ENCODE results near the gene ITGA11.

The ITGA11 gene

DNA sequence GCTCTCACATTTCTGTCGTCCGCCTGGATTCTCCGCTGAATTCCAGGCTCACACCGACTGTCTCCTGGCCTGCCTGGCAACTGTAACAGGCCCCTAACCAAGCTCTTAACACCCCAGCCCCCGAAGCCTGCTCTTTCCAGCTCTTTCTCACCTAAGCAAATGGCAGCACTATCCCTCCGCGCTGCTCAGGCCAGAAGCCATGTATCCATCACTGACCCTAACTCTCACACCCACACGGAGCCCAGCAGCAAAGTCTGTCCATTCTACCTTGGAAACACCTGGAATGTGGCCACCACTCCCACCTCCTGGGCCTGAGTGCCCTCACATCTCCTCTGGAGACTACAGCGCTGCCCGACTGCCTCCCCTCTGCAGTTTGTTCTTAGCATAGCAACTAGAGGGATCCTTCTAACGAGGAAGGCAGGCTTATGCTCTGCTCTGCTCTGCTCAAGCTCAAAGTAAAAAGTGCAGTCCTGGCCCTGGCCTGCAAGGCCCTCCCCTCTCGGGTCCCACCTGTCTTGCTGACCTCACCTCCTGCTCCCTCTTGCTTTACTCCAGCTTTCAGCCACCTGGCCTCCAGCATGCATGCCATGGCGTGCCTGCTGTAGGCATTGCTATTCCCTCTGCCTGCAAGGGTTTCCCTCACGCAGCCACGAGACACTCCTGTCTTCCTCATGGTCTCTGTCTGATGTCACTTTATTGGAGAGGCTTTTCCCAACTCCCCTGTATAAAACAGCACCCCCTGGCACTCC is 127.2 kb downstream of the ITGA11 start:
- DNase-seq: peak; percentile 27

DNA sequence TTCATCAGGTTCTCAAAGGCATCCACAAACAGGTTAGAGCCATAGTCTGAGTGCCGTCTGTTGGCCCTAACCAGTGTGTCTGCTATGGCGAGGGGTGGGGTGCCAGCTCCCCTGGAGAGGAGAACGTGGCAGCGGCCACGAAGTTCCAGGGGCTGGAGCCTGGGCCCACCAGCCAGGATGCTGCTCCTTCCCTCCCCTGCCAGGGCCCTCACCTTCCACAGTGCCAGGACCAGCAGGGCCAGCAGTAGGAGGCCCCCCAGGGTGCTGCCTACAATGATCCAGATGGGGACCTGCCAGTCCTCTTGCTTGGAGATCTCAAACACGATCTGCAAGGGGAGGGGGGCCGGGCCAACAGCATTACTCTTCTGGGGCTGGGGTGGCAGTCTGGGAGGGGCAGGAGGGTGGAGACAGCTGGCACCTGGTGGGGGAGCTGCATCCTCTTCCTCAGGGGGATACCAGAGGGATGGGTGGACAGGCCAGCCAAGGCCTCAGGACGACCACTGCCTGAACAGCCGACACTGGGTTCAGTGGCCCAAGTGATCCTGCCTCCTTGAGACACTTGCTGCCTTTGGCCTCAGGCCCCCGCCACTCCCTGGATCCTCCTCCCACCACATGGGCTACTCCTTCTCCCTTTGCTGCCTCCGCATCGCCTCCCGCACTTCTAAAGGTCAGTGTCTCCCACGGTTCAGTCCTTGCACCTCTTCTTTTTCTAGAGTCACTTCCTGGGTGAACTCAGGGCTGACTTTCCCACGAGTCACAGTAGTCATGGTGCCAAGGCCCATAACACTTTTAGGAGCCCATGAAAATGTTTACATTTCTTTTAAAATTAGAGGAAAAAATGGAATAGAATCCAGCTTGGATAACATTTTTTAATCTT is 128.2 kb downstream of the ITGA11 start:
- no peak for DNase-seq

DNA sequence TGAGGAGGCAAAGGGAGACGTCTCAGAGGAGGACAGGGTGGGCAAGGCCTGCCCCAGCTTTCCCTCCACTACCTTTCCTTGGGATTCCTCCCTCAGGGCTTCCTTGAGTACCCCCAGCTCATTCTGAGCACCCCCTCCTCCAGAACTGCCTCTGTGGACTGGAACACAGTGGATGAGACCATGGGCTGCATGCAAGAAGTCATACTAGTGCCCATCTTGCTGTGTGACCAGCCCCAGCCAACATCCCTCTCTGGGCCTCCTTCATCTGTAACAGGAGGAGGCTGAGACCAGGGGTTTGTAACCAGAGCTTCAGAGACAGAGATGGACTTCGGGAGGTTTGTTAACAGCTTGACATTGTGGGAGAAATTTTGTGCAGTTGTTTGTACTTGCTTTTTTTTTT is 128.8 kb downstream of the ITGA11 start:
- no peak for DNase-seq

DNA sequence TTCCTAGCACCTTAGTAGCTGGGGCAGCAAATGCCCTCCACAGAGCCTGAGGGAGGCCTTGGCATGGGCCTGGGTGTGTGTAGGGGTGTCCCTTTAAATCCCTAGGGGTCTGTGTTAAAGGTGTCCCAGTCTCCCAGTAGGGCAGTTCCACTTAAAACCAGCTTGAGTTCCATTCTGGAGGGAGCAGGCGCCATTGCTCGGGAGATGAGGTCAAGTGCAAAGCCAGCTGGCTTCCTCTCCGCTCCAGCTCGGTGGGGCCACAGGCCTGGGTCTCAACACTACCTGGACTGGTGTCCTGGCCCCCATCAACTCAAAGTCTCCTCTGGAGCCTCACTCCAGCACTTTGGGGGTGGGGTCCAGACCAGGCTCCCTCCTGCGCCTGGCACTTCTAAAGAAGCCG is 129.2 kb downstream of the ITGA11 start:
- no peak for DNase-seq

DNA sequence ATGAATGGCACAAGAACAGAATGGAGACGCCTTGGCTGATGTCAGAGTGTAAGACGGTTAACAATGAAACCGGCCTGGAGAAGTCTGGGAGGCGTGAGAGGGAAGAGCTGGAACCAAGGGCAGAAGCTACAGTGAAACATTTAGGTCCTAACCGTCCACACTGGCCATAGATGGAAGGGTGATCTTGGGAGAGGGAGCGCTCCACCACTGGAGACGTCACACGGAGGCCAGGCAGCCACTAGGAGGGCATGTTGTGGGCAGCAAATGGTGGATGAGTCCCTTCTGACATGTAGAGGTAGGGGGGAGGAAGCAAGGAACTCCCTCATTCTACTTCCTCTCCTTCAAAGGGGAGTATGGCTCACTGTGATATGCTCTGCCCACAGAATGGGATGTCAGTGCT is 130.7 kb downstream of the ITGA11 start:
- DNase-seq: no peak

DNA sequence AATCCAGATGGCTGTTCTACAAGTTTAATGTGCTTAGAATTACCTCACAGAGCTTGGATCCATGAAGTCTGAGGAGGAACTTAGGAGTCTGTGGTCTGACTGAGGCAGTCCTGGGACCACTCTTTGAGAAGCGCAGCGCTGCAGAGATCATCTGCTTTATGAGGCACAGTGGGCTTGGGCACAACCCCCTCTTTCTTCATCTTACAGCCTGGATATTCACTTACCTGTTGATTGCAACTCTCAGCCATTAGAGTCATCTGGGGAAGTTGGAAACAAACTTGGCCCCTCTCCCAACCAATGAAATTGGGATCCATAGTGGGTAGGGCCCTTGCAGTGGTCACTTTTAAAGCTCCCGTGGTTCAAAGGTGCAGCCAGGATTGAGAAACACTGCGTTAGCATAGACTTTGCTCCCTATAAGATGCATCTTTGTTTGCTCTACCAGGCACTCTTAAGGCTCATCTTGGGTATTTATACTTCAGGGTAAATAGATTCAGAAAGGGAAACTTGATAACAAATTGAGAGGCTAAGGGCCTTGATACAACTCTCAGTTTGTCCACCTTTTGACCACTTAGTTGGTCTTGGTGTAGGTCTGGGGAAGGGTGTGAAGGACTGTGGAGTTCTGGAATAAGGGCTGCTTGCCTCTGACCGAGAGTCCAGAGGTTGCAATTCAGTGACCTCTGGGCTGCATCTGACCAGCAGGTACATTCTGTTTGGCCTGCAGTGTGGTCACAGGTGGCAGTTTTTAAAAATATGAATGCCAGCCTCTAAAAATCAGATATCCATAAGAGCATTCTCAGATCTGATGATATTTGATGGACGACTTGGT is 131.6 kb downstream of the ITGA11 start:
- DNase-seq: no peak

DNA sequence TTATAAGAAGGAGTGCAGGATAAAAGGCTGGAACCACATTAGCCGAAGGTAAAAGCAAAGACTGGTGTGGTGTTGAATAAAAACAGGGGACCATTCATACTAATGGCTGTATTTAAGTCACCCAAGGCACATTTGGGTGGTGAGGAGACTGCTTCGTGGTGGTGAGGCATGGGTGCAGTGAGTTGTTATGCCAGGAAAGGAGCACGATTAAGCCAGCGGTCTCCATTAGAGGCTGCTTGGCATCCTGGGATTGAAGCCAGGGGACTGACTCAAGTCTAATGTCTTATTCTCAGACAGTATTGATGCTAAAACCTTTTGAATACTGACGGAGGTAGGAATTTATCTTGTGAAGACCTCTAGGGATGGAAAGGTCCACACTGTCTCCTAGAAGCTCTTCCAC is 132.5 kb downstream of the ITGA11 start:
- DNase-seq: no peak

DNA sequence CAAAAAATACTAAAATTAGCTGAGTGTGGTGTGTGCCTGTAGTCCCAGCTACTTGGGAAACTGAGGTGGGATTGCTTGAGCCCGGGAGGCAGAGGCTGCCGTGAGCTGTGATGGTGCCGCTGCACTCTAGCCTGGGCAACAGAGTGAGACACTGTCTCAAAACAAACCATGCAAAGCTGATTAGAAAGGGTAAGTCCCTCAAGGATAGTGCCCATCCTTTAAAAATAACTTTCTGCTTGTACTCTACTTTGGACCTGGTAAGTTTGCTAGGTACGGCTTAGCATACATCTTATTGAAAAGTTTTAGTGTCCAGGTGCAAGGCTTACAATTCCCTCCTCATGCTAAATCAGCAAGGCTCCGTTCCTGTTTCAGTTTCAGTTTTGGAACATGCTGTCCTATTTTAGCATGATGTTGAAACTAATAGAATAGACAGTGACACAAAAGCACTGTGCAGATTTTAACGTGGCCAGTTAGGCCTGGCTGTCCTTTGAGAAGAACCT is 133.0 kb downstream of the ITGA11 start:
- peak; percentile 9 for DNase-seq

DNA sequence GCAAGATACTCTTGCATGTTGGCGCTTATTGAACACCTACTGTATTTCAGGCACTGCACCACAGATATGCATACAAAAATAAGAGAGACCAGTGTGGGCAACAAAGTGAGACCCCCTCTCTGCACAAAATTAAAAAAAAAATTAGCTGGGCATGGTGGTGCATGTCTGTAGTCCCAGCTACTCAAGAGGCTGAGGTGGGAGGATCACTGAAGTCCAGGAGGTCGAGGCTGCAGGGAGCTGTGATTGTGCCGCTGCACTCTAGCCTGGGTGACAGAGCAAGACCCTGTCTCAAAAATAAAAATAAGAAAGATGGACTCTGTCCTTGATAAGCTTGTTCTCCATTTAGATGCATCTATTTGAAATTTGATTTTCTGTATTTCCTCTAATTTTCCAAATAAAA is 133.6 kb downstream of the ITGA11 start:
- no peak for DNase-seq

DNA sequence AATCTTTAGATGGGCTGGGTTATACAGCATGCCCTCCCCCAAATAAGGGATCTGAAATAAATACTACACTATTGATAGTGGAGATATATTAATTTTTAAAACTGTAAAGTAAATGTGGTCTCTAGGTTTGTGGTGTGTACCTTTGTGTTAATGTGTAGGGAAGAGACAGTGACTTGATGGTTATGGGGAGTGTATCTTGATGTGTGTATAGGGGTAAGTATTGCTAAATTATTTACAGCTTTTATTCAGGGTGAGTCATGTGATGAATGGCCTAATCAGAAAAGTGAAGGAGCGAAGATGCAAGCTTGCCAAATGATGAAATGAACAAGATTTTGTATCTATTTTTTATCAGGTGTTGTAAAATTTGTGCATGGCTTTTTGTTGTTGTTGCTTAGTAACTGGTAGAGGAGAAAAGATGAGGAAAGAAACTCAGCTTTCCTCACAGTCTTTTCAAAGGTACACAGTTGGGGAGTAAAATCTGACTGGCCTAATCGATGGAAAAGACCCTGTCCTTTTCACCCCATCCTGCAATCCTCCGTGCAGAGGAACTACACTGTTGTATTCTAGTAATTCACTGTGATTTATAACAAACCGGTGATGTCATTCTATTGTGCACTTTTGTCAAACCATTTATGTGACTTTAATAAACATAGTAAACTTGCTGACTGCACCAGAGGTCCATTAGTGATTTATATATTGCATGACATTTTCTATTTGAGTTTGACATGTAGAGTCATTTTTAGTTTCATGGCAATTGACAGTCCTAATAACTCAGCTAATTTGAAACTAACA is 136.8 kb downstream of the ITGA11 start:
- no peak for DNase-seq

DNA sequence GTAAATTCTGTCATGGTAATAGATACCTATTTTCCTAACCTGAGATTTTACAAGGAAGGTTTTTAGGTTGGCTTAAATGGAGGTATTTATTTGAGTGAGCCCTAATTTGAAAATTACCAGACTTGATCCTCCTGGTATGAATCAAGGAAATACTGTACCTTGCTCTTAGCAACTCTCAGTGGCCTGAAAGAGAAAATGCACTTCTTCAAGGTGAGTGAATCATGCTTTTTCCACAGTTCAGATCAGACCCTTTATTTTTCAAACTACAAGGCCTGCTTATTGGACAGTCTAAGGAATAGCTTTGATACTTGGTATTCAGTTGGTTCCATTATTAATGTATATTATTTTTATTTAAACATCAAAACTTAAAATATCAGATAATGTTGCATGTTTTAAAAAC is 139.0 kb downstream of the ITGA11 start:
- no peak for DNase-seq

DNA sequence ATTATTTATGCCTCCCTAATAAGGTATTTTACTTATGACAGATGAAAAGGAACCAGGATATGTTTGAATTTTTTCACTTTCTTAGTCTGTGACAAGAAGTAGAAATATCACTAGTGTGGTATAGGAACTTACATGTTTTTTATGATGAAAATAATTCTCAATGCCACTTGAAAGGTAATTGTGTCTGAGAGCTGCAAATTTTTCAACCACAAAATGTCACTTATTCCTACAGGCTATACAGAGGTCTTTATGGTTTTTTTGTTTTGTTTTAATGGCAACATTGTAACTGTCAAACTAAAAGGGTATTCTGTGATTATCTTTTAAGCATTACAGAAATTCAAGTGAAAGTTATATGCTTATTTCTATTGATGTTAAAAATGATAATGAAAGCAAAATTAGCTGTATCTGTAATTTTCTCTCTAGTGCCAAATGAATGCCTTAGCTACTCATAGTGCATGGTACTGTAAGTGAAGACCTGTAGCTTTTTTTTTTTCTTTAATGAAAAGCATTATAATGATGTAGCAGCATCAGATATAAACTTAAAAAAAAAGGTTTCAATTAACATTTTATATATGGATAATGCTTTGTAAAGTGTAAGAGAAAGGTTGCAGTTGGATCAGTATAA is 139.7 kb downstream of the ITGA11 start:
- no peak for DNase-seq

DNA sequence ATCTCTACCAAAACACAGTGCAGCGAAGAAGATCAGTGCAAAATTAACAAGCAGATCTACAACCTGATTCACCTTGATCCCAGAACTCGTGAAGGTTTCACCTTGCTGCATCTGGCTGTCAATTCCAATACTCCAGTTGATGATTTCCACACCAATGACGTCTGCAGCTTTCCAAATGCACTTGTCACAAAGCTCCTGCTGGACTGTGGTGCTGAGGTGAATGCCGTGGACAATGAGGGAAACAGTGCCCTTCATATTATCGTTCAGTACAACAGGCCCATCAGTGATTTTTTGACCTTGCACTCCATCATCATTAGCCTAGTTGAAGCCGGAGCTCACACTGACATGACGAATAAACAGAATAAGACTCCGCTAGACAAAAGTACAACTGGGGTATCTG is 141.2 kb downstream of the ITGA11 start:
- DNase-seq: no peak

DNA sequence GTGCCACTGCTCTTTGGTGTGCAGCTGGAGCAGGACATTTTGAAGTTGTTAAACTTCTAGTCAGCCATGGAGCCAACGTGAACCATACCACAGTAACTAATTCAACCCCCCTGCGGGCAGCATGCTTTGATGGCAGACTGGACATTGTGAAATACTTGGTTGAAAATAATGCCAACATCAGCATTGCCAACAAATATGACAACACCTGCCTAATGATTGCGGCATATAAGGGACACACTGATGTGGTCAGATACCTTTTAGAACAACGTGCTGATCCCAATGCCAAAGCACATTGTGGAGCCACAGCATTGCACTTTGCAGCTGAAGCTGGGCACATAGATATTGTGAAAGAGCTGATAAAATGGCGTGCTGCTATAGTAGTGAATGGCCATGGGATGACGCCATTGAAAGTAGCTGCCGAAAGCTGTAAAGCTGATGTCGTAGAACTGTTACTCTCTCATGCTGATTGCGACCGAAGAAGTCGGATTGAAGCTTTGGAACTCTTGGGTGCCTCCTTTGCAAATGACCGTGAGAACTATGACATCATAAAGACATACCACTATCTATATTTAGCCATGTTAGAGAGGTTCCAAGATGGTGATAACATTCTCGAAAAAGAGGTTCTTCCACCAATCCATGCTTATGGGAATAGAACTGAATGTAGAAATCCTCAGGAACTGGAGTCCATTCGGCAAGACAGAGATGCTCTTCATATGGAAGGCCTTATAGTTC is 142.2 kb downstream of the ITGA11 start:
- DNase-seq: no peak

DNA sequence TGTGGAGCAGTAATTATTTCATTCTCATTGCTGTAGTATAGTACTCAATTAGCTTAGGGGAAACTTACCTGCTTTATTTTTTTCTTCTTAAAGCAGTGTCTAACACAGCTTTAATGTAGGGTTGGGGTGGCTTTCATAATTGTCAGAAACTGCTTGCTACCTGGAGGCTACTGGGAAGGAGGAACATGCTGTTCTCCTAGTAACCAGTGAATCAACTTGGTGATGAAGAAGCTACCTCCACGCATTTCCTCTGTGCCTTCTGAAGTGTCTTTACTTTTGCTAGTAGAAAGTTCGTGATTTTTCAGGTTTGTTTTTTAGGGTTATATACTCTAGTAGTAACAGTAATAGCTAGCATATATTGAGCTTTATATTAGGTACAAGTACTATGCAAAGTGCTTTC is 142.9 kb downstream of the ITGA11 start:
- no peak for DNase-seq

DNA sequence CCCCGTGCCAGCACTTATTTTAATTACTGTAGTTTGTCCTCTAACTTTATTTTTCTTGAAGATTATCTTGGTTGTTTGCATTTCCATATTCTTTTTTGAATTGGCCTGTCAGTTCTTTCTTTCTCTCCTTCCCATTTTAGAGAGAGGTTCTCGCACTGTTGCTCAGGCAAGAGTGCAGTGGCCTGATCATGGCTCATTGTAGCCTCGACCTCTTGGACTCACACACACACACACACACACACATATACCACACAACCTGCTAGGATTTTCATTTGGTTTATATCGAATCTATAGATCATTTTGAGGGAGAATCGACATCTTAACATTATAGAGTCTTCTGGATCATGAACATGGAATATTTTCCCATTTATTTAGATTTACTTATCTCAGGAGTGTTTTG is 145.7 kb downstream of the ITGA11 start:
- no peak for DNase-seq

DNA sequence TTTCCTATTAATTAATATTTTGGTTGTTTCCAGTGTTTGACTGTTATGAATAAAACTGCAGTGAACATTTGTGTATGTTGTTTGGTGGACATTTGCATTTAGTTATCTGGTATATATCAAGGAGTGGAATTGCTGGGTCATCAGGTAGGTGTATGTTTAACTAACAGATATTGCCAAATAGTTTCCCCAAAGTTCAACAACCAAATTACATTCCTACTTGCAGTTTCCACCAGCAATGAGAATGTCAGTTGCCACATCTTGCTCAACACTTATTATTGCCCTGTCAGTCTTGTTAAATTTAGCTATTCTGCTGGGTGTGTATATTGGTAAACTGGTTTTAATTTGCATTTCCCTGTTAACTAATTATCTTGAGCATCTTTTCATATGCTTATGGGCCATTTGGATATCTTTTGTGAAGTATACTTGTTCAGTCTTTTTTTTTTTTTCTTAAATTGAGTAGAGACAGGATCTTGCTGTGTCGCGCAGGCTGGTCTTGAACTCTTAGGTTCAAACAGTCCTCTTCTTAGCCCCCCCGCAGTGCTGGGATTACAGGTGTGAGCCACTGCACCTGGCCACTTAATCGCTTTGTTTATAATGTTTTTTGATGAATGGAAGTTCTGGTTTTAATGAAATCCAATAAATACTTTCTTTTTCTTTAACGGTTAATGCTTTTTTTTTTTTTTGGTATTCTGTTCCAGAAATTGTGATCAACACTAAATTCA is 146.5 kb downstream of the ITGA11 start:
- no peak for DNase-seq

DNA sequence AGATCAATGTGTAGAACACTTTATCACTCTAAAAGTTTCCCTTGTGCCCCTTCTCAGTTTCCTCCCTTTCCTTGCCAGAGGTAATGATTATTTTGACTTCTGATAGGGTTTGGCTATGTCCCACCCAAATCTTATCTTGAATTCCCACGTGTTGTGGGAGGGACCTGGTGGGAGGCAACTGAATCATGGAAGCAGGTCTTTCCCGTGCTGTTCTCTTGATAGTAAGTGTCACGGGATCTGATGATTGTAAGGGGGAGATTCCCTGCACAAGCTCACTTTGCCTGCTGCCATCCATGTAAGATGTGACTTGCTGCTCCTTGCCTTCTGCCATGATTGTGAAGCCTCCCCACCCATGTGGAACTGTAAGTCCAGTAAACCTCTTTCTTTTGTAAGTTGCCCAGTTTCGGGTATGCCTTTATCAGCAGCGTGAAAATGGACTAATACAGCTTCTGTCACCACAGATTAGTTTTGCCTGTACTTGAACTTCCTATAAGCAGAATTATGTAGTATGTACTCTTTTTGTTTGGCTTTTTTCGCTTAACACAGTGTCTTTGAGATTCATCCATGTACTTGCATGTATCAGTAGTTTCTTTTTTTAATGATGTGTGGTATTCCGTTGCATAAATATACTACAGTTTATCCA is 147.2 kb downstream of the ITGA11 start:
- no peak for DNase-seq

DNA sequence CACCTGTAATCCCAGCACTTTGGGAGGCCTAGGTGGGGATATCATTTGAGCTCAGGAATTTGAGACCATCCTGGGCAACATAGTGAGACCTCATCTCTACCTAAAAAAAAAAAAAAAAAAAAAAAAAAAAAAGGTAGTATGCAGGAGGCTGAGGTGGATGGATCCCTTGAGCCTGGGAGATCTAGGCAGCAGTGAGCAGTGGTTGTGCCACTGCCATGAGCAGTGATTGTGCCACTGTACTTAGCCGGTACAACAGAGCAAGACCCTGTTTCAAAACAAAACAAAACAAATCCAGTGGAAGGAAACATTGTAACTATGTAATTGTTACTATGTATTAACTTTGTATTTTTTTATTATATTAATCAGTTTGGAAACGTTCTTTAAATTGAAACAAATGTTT is 148.6 kb downstream of the ITGA11 start:
- no peak for DNase-seq

DNA sequence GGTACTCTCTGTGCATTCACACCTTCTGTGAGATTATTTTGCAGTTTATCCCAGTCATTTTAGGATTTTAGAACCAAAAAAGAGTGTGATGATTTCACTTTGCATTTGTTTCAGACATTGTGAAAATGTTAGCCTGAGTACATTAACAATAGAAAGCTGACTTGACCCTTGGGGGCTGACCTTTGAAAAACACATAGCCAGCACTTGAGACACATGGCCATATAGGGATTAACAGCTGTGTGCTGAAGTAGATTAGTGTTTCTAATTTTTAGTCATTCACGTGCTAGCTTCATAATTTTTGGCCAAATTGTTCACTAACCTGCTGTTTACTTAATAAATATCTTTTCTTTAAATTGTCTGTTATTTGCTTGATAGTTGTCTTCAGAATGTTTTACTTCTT is 151.0 kb downstream of the ITGA11 start:
- no peak for DNase-seq
